ENCODE measurements around the gene FRS3. TPM values are rescaled to one million over a fixed set of nuclear protein-coding genes. Genes with fewer than 3 reads are reported as not detected.
A peak's percentile ranks its signal among the peaks of the same experiment; 100 is the strongest.

FRS3 gene
- total and polyA plus RNA-seq, 2 of the 8 experiments (the other 6 are each of a cell fraction or from before 2014, with no cell fraction given) = 3.4 to 4.4 TPM

DNA sequence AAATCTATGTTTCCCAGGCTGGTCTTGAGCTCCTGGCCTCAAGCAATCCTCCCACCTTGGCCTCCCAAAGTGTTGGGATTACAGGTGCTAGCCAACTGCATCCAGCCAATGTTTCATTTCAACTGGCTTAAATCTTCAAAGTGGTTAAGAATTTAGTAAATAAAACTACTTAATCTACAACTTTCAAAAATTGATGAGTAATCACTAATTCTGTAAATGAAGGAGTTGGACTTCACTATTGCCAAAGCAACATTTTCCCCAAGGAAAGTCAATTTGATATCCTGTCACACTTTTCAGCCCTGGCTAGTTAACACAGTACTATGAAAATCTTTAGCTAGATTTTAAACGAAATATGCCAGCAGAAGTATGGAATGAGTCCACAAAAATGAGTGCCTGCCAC is 11.6 kb upstream of the FRS3 start:
- CTCF ChIA-PET (ENCODE audit: partially characterized antibody) = interaction anchor here (0.5 to 2.0 kb wide), 4 partner anchors 10 to 254 kb away, joined by 3 to 7 read pairs (median 5); no protein-coding TSS in a partner anchor
- TF ChIP-seq MAFK (IDR thresholded peaks at IDR 0.05; ENCODE audit: low read depth, low read length) (peak; percentile 56; the same call in 1 of the 2 replicates), RBBP5 (IDR thresholded peaks at IDR 0.05; ENCODE audit: borderline replicate concordance, low read depth, low read length) (no peak)
- H3K23ac ChIP-seq (ENCODE audit: insufficient read length) = no peak overlapping the region

More for the DNA sequence above, 11.6 kb upstream of the FRS3 start:
- Histone ChIP-seq H3K23me2 (ENCODE audit: low read depth, low read length) (peaks cover 5% of the 10 kb centered on the region), H3K4ac (replicated peaks; ENCODE audit: insufficient read length, low read depth, low read length) (no peak overlapping the region), H3K27me3 (replicated peaks in 1 of 4; ENCODE audit: control insufficient read depth in 3 of 4, extremely low read depth in 1 of 4, insufficient read depth in 3 of 4, low read length in 3 of 4) (no peaks in the 10 kb centered on the region), H3K18ac (ENCODE audit: extremely low read depth, low read length) (no peak overlapping the region), H3K9me3 (ENCODE audit: insufficient read depth in 2 of 2, low read depth in 1 of 2, low read length in 1 of 2) (no peaks in the 10 kb centered on the region), H3K4me1 (replicated peaks in 1 of 4; ENCODE audit: control insufficient read depth in 3 of 4, insufficient read depth in 4 of 4, low read length in 3 of 4) (no peaks in the 10 kb centered on the region; a peak in 2 of 7 replicates), H4K5ac (ENCODE audit: insufficient read length, low read depth, low read length) (no peak overlapping the region), H2AK5ac (ENCODE audit: low read depth, low read length) (no peak overlapping the region), H3K36me3 (ENCODE audit: control insufficient read depth in 2 of 4, insufficient read depth in 4 of 4, low read length in 3 of 4) (peaks cover 14 to 52% (median 28%) of the 10 kb centered on the region in 4 experiments; a peak in 7 of 8 replicates), H4K8ac (ENCODE audit: extremely low read depth, insufficient read depth, low read length) (no peak overlapping the region), H4K20me1 (replicated peaks in 1 of 2; ENCODE audit: control insufficient read depth in 1 of 2, insufficient read depth in 2 of 2, low read length in 2 of 2) (peaks cover 0 to 1% of the 10 kb centered on the region in 2 experiments), H4K91ac (replicated peaks; ENCODE audit: insufficient read length, low read length) (no peak overlapping the region), H3K9ac (replicated peaks in 1 of 4; ENCODE audit: extremely low read depth in 1 of 4, low read depth in 3 of 4, low read length in 3 of 4) (no peak overlapping the region), H3K56ac (replicated peaks; ENCODE audit: insufficient read length, low read depth, low read length) (no peak overlapping the region), H3K79me1 (ENCODE audit: low read depth, low read length) (peaks cover 2% of the 10 kb centered on the region), H2BK20ac (ENCODE audit: low read length) (no peak overlapping the region), H3K27ac (ENCODE audit: low read depth, low read length) (no peak overlapping the region), H3K4me2 (ENCODE audit: insufficient read depth in 1 of 2, low read depth in 2 of 2, low read length in 2 of 2) (no peak overlapping the region), H2BK15ac (ENCODE audit: low read length) (no peak overlapping the region), H2BK120ac (replicated peaks; ENCODE audit: low read depth, low read length) (no peak overlapping the region), H3K4me3 (ENCODE audit: extremely low read depth in 1 of 4, insufficient read depth in 2 of 4, low read depth in 3 of 4, low read length in 4 of 4) (no peak overlapping the region), H3K14ac (ENCODE audit: insufficient read length) (no peak overlapping the region), H3K79me2 (ENCODE audit: control insufficient read depth in 1 of 2, insufficient read depth in 2 of 2, low read length in 2 of 2) (peaks cover 0 to 12% of the 10 kb centered on the region in 2 experiments; a peak in 3 of 4 replicates), H2BK12ac (ENCODE audit: low read depth, low read length) (no peak overlapping the region), H2BK5ac (ENCODE audit: low read depth, low read length) (no peak overlapping the region), H2AFZ (ENCODE audit: low read length) (no peak overlapping the region)
- no peak for DNase-seq (ENCODE audit: low read depth in 1 of 2, low spot score in 2 of 2)
- no peak for FAIRE-seq
- POLR2A ChIA-PET (ENCODE audit: partially characterized antibody) = interaction anchor here (0.6 to 2.5 kb wide), 6 partner anchors 14 to 268 kb away, joined by 3 to 6 read pairs (median 4); no protein-coding TSS in a partner anchor
- 88% methylated on average over 1 of the region's 1 CpG; no CpG with 5 or more reads in 1 of the 2 experiments for WGBS, 2 experiments (ENCODE audit: extremely low coverage in 1 of 2, insufficient coverage in 1 of 2, insufficient read length in 1 of 2, insufficient replicate concordance in 2 of 2, low coverage in 1 of 2, low lambda C conversion rate in 2 of 2, missing lambda C conversion rate in 1 of 2)
